Activated CD8-positive, alpha-beta memory T cell treated with anti-CD3 and anti-CD28 coated beads for 4 hours (primary cell): ENCODE data around the gene TMIGD1.
A peak's percentile ranks its signal among the peaks of the same experiment; 100 is the strongest.
"Not testable (repeated sequence)": the region's sequence is repeated elsewhere in the genome, so short reads cannot be mapped to it uniquely, and the experiment has no call there.

ENCODE experiments used
- DNase-seq, 2 donors: peaks; one replicate each; pipeline ENCODE4 v3.0.0-alpha.2; 2020; ENCODE audit warnings: low read depth in 2 of 2

TMIGD1 gene

DNA sequence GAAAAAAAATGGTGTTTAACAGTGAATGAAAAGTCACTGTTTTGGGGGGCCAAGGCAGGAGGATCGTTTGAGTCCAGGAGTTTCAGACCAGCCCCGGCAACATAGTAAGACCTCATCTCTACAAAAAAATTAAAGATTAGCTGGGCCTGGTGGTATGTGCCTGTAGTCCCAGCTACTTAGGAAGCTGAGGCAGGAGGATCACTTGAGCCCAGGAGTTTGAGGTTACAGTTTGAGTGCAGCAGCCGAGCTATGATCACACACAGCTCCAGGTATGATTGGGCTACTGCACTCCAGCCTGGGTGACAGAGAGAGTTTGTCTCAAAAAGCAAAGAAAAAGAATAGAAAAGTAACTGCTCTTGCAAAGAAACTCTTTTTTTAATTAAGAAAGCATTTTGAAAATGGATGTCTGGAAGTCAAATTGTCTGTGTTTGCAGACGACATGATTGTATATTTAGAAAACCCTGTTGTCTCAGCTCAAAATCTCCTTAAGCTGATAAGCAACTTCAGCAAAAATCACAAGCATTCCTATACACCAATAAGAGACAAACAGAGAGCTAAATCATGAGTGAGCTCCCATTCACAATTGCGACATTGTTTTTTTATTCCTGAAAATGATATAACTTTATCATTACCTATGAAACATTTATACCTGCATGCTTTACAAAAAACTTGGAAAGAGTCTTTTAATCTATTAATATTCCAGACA is 24.4 kb upstream of the TMIGD1 start:
- no peak for DNase-seq

DNA sequence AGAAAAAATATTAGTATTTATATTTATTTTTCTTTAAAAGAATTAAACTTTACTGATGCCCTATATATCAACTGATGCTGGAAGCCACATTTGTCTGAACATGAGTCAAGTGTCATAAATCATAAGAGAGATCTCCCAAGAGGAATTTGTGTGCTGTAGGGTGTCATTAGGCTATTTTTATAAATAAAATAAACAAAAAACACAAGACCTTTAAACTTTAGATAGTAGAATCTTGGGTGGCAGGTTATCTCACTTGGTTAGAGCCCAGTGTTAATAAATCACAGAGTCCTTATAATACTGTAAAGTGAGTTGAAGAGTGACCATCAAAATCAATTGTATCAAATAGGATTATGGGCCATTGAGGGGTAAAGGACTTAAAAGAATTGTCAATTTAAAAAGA is 23.6 kb upstream of the TMIGD1 start:
- DNase-seq = no peak

DNA sequence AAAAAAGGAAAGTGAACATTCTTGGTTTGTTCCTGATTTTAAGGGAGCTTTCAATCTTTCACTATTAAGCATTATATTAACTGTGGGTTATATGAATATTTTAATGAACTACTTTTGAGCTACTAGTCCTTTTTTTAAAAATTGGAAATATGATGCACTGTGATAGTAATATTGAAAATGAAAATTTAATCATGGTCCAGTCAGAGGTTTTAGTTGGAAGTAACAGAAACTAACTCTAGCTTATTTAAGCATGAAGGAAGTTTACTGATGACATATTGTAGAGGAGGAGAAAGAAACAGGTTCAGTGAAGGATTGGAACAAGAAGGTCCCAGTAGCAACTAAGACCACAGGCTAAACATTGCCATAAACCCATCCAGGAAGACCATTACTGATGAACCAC is 20.8 kb upstream of the TMIGD1 start:
- no peak for DNase-seq

DNA sequence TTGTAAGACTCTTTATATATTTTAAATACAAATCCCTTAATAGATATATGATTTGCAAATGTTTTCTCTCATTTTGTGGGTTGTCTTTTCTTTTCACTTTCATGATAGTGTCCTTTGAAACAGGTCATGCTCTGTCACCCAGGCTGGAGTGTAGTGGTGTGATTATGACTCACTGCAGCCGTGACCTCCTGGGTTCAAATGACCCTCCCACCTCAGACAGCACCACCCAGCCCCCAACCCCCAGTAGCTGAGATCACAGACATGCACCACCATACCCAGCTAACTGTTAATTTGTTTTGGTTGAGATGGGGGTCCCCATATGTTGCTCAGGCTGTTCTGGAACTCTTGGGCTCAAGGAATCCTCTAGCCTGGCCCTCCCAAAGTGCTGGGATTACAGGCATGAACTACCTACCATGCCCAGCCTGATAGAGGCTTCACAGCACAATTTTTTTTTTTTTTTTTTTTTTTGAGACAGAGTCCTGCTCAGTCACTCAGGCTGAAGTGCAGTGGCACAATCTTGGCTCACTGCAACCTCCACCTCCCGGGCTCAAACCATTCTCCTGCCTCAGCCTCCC is 18.5 kb upstream of the TMIGD1 start:
- DNase-seq = no peak

DNA sequence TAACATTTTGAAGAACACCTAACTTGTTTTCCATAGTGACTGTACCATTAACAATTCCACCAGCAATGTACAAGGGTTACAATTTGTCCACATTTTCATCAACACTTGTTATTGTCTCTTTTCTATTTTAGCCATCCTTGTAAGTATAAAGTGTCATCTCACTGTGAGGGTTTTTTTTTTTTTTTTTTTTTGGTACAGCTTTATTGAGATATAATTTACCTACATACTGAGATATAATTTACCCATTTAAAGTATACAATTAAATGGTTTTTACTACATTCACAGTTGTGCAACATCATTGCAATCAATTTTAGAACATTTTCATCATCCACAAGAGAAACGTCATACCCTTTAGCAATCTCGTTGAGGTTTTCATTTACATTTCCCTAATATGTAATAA is 17.9 kb upstream of the TMIGD1 start:
- DNase-seq = no peak

DNA sequence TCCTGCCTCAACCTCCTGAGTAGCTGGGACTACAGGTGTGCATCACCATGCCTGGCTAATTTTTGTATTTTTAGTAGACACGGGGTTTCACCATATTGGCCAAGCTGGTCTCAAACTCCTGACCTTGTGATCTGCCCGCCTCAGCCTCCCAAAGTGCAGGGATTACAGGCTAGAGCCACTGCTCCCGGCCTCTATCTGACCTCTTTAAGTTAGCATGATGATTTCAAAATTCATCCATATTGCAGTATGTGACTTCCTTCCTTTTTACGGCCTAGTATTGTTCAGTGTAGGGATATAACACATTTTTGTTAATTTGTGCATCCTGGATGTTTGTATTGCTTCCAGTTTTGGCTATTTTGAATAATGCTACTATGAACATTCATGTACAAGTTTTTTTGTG is 17.4 kb upstream of the TMIGD1 start:
- not testable (repeated sequence) for DNase-seq

DNA sequence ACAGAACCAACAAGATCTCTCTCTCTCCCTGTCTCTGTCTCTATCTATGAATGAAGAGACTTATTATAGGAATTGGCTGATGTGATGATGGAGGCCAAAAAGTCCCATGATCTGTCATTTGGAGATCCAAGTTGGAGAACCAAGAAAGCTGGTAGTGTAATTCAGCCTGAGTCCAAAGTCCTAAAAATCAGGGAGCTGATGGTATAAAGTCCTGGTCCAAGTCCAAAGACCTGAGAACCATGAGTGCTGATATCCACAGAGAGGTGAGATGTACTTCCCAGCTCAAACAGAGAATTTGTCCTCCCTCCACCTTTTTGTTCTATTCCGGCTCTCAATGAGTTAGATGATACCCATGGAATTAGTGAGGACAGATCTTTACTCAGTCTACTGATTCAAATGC is 15.4 kb upstream of the TMIGD1 start:
- DNase-seq = no peak

DNA sequence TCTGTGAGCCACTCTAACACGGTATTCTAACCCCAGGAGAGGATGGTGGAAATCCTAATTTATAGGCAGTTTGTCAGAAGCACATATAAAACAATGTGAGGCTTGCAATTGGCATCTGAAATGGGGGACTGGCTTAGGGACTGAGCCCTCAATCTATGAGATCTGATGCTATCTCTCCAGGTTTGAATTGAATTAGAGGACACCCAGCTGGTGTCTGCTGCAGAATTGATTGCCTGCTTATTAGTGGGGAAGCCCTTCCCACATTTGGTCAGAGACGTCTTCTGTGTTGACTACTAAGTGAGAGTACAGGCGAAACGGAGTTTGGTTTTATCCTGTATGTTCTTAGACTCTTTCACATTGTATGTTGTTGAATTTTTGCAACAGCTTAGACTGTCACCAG is 13.6 kb upstream of the TMIGD1 start:
- DNase-seq = no peak

DNA sequence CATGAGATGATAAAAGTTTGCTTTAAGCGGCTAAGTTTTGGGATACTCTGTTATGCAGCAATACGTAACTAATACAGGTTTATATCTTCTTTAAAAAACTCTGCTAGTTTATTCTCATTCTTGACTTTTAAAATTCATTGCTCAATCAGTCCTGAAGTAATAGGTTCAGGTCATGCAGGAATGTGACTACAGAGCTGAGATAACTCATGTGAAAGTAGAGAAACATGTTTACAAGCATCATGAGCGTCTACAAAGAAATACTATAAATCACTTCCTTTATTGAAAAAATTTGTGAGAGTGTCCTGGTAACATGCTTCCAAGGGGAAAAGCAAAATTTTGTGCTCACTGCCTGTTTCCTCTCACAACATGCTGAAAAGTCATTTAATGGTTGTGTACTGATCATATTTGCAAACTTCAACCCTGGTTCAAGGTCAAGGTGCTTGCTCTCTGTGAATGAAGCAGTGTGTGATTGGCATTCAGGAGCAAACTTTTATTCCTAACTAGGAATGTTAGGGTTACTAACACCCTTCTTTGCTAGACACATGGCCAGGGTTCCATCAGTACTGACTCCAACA is 12.5 kb upstream of the TMIGD1 start:
- DNase-seq = no peak

DNA sequence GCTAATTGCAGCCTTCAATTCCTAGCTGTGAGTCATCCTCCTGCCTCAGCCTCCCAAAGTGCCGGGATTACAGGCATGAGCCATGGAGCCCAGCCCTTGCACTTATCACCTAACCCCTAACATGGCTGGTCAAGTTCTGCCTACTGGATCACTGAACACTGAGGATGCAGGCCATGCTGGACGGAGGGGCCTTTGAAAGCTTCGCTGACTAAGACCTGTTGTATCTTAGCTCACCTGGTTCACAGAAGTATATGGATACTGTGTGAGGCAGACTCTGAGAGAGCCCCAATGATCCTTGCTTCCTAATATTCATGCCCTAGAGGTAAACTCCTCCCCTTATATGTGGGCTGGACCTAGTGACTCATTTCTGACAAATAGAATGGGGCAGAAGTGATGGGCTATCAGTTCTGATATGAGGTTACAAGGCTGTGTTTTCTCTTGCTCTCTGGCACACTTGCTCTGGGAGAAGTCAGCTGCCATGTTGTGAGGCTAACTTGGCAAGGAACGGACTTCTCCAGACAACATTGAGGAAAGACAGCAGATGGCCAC is 11.7 kb upstream of the TMIGD1 start:
- no peak for DNase-seq

DNA sequence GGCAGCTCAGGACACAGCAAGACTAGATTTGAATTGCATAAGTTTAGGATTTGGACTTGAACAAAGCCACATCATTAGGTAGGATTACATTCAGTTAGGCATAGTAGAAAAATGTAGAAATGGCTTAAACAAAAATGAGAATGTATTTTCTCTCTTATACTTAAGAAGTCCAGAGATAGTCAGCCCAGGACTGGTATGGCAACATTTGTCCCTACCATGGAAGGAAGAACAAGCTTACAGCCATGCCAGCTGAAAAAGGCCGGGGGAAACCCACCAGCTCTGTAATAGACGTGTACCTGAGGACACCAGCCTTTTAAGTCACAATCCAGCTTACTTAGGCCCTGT is 11.2 kb upstream of the TMIGD1 start:
- no peak for DNase-seq

DNA sequence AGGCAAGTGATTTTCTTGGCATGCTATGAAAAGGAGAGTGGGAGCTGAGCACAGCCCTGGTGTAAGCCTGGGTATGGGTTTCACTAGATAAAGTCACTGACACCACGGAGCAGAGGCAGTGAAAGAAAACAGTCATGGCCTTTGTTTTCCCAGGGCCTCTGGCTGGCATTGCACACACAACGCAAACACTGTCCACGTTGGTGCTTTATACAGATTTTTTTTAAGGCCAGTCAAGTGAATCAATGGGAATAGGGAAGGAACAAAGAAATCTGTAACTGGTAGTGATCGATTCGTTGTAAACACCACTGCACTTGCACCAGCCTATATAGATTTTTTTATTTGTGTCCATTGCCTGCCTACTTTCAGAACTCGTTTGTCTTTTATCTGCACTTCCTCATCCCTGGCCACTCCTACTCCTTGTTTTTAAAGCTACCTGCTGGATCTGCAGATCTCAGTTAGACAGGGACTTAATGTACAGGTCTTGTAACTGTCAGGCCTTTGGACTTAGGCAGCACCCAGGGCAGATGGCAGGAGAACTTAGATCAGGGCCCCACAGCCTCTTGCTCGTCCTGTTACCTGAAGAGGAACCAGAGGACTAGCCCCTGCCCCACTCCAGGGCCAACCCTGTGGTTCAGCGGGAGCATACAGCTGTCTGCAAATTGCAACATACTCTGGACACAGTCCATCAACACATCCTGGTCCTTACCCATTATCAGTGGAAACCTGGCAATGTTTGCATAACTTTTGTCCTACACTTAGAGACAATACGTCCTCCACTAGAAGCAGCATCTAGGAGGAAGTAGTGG is 10.6 kb upstream of the TMIGD1 start:
- DNase-seq = no peak

DNA sequence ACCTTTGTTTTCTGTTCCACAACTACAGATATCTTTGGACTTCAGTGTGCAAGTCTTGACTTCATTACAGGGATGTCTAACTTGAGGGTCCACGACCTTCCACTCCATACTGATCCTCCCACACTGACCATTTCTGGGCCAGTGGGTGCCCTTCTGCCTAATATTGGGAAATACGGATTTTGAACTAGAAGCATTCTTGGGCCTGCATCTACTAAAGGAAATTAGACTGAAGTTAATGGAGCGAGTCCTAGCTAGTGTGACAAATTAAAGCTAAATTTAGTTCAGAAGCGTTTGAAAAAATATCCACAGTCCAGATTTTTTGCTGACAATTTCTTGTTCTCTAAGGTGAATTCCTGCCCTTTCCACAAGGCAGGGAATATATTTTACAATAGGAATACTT is 9.9 kb upstream of the TMIGD1 start:
- DNase-seq = no peak

DNA sequence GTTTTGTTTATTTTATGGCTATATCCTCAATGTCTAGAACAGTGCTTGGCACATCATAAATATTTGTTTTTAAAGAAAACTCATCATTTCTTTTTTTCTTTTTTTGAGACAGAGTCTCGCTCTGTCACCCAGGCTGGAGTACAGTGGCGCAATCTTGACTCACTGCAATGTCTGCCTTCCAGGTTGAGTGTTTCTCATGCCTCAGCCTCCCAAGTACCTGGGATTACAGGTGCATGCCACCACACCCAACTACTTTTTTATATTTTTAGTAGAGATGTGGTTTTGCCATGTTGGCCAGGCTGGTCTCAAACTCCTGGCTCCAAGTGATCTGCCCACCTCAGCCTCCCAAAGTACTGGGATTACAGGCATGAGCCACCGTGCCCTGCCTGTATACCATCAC is 9.4 kb upstream of the TMIGD1 start:
- not testable (repeated sequence) for DNase-seq

DNA sequence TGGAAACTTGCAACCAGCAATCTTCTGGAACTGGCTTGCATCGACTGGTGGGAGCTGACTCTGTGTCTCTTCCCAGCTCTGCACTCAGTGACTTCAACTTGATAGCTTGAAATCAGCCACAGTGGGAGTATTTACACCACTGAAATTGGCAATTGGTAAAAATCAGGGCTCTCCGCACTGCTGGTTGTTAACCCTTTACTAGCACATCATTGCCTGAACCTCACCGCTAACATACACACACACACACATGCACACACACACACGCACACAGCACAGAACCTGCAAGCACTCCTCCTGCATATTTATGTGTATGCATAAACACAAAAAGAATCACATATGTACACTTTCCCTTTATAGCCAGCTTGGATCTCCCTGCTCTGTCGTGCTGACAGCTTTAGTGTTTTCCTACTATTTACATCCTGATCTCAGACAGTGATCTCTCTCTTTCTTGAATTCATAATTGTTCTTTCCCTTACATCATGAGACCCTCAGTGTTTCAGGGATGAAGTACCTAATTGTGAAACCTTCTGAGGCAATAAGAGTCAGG is 7.9 kb upstream of the TMIGD1 start:
- DNase-seq = no peak

DNA sequence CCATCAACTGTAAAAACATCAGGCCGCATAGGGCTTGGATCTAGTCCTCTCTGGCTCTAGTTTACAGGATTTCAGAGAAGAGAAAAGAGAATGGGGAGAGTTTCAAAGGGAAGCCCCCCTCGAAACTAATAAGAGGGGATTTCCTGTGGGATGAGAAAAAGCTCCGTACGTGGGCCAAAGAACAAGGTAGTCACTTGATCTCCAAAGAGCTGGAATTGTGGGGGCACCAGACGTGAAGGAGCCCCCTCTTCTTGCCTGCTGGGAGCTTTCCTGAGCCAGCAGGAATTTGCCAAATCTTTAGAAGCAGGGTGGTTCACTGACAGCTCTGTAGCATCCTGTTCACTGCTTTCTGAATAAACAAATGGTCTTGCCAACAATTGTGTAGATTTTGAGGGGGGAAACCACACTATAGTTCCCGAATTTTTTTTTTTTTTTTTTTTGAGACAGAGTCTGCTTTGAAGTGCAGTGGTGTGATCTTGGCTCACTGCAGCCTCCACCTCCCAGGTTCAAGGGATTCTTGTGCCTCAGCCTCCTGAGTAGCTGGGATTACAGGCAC is 7.0 kb upstream of the TMIGD1 start:
- no peak for DNase-seq

DNA sequence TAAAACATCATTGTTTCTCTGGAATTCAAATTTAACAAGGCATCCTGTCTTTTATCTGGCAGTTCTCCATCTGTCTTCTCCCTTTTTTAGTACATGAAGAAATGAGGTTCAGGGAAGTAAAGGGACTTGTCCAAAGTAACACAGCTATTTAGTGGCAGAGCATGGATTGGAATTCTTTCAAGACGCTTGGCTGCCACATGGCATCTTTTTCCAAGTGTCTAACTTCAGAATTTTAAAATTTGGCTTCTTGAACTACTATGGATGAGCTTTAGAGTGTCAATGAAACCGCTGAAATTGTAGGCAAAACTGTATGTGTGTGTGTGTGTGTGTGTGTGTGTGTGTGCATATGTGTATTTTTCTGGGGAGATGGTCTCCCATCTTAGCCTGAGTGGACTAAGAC is 5.2 kb upstream of the TMIGD1 start:
- no peak for DNase-seq

DNA sequence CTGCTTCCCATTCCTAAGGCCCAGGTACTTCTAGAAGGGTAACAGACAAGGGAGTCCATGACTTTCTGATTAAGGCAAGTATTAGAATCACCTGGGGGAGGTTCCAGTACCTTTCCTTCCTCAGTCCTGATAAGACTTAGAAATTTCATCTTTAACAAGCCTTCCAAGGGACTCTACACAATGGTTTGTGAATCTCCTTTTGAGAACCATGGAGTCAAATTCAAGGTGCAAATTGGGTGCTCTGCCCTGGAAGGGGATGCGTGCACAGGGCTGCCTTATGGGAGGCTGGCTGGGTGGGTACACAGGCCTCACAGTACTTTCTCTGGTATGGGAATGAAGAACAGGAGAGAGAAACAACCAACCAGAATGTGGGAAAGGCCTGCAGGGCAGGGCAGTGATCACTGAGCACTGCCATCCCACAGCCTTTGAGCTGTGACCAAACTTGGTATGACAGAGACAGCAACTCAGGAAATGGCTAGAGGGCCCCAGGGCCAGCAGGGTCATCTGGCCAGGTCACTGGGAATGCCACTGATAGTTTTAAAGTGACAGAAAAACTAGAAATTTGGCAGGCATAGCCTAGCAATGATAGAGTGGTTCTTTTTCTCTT is 3.6 kb upstream of the TMIGD1 start:
- DNase-seq = no peak

DNA sequence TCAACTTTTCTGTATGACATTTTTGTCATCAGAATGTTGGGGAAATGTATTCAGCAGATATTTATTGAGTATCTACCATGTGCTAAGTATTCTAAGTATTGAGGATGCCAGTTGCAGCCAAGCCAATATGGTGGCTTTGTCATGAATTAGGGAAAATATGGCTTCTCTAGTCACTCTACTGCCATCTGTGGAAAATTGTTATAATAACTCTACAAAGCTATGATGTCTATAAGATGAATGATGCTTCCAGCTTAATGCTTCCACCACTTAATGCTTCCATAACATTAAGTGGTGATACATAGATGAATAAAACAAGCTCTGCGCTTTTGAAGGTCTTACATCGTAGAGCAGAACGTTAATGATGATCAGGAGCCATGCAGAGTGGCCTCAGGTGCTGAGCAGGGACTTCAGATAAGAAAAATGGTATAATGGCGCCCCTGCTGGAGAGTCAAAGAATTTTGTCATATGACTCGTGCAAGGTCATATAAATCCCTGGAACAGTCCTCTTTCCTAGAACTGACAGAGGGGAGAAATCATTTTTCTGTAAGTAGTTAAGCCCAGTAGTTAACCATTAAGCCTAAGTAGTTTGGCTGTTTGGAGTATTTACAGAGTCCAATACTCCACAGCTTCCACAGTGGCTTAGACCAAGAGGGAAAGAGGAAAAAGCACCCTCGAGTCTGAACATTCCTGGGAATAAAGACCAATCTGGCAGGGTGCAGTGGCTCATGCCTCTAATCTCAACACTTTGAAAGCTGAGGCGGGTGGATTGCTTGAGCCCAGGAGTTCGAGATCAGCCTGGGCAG is 2.7 kb upstream of the TMIGD1 start:
- peak; percentile 33 to 36 for DNase-seq

DNA sequence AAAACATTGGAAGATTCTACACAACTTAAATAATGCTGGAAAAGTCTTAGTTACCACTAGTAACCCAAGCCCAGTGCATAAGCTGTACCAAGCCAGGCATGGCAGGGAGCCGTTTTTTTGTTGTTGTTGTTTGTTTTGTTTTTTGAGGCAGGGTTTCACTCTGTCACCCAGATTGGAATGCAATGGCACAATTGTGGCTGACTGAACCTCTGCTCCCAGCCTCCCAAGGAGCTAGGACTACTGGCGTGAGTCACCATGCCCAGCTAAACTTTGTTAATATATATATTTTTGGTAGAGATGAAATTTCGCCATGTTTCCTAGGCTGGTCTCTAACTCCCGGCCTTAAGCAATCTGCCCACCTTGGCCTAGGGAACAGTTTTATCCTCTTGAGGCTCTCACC is 564 bp upstream of the TMIGD1 start:
- DNase-seq = no peak

DNA sequence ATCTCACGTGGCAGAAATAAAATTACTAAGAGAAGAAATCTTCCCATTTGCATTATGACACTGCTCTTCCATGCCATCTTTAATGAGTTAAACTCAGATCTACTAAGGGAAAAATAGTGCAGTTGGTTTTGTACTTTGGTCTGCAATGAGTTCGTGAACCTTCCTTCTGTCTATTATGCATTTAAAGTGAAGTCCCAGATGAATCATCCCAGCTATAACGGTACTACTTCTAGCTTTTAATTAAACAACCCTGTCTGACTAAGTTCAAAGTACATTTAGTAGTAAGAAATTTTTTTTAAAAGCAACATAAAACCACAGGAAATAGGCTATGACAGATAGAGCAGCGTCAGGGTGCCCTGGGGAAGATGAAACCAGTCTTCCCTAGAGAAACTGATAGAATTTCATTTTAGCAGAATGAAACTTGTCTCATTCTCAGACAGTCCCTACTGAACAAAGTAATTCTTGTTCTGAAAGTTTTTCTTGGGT is 1.8 kb downstream of the TMIGD1 start:
- peak in 1 of 2 donors; percentile 26 for DNase-seq
